IMR-90 (cell line): Measurements from ENCODE around the gene MARCO. TPM values are rescaled to one million over a fixed set of nuclear protein-coding genes. Genes with fewer than 3 reads are reported as not detected.

Experiments
- ATAC-seq: fragments of 200-7000 bp; cut with Tn5 transposase; 2 replicates; pipeline ENCODE4 v1.9.1; 2020; ENCODE audit warnings: low read depth, mild to moderate bottlenecking, moderate library complexity
- BruUV-seq: library from RNA; stranded (reverse); fragments of 400-500 nt; replicated peaks from 2 replicates; lab custom pipeline; 2021; lab: Mats Ljungman, UMichigan
- CTCF ChIA-PET: fragments of 300-600 bp; formaldehyde crosslinking; extraction: SDS; loops from one replicate; lab custom pipeline; 2021; ENCODE audit warnings: antibody characterized with exemption; lab: Yijun Ruan, JAX
- POLR2A ChIA-PET: fragments of 300-600 bp; sonication (Branson Sonifier 250); formaldehyde crosslinking; loops from one replicate; lab custom pipeline; 2022; ENCODE audit warnings: antibody characterized with exemption; ENCODE audit not compliant: unreplicated experiment; lab: Charles Lee
- DNase-seq: peaks from one replicate; pipeline ENCODE4 v3.0.0; 2013
- H2AFZ ChIP-seq: replicated peaks from 2 replicates; pipeline ENCODE3; 2013; ENCODE audit warnings: low read length, mild to moderate bottlenecking; ENCODE audit not compliant: poor library complexity
- H2AK5ac ChIP-seq: 2 replicates; pipeline ENCODE4 v1.6.1; 2013; ENCODE audit warnings: low read depth, low read length, inconsistent platforms
- H2AK9ac ChIP-seq: replicated peaks from 2 replicates; pipeline ENCODE3; 2013; ENCODE audit warnings: mild to moderate bottlenecking, low read depth, low read length, moderate library complexity; ENCODE audit not compliant: poor library complexity
- H2BK120ac ChIP-seq: 2 replicates; pipeline ENCODE4 v1.6.1; 2013; ENCODE audit warnings: low read depth, low read length, inconsistent platforms
- H2BK15ac ChIP-seq: 3 replicates; pipeline ENCODE4 v1.6.1; 2013; ENCODE audit warnings: low read depth, low read length, inconsistent platforms
- H2BK20ac ChIP-seq: 2 replicates; pipeline ENCODE4 v1.6.1; 2013; ENCODE audit warnings: low read depth, mild to moderate bottlenecking, inconsistent platforms, low read length, moderate library complexity
- H2BK5ac ChIP-seq: 2 replicates; pipeline ENCODE4 v1.6.1; 2013; ENCODE audit warnings: mild to moderate bottlenecking, low read depth, low read length, inconsistent platforms; ENCODE audit not compliant: poor library complexity, severe bottlenecking
- H3K14ac ChIP-seq: replicated peaks from 2 replicates; pipeline ENCODE4 v1.6.1; 2013; ENCODE audit warnings: low read depth, low read length, inconsistent platforms
- H3K18ac ChIP-seq: 2 replicates; pipeline ENCODE4 v1.6.1; 2013; ENCODE audit warnings: low read depth, low read length, control low read depth
- H3K23ac ChIP-seq: 2 replicates; pipeline ENCODE4 v1.6.1; 2013; ENCODE audit warnings: low read depth, low read length, inconsistent platforms
- H3K27ac ChIP-seq: 2 replicates; pipeline ENCODE4 v1.5.1; 2013; ENCODE audit warnings: mild to moderate bottlenecking, control low read depth, low read length; ENCODE audit not compliant: insufficient read depth
- H3K27me3 ChIP-seq: 2 replicates; pipeline ENCODE4 v1.6.1; 2013; ENCODE audit warnings: low read length; ENCODE audit not compliant: control insufficient read depth, insufficient read depth
- H3K36me3 ChIP-seq: 2 replicates; pipeline ENCODE4 v1.6.1; 2013; ENCODE audit warnings: low read length, mixed read lengths; ENCODE audit not compliant: control insufficient read depth, insufficient read depth
- H3K4ac ChIP-seq: 2 replicates; pipeline ENCODE4 v1.6.1; 2013; ENCODE audit warnings: low read depth, low read length, inconsistent platforms
- H3K4me1 ChIP-seq: 2 replicates; pipeline ENCODE4 v1.6.1; 2013; ENCODE audit warnings: low read length, mixed read lengths; ENCODE audit not compliant: control insufficient read depth, insufficient read depth
- H3K4me2 ChIP-seq: 2 replicates; pipeline ENCODE4 v1.6.1; 2013; ENCODE audit warnings: low read depth, mild to moderate bottlenecking, control low read depth, low read length, moderate library complexity
- H3K4me3 ChIP-seq: 2 replicates; pipeline ENCODE4 v1.5.1; 2013; ENCODE audit warnings: low read depth, mild to moderate bottlenecking, control low read depth, low read length, moderate library complexity; ENCODE audit not compliant: insufficient read depth
- H3K56ac ChIP-seq: 2 replicates; pipeline ENCODE4 v1.6.1; 2013; ENCODE audit warnings: low read length, inconsistent platforms; ENCODE audit not compliant: insufficient read depth; ENCODE audit errors: extremely low read depth
- H3K79me1 ChIP-seq, 2 experiments: 2 replicates each; pipeline ENCODE4 v1.6.1; 2013; ENCODE audit warnings: low read length in 2 of 2, inconsistent platforms in 1 of 2, low read depth in 1 of 2
- H3K9ac ChIP-seq: 2 replicates; pipeline ENCODE4 v1.6.1; 2013; ENCODE audit warnings: low read depth, low read length, control low read depth
- H3K9me1 ChIP-seq: 2 replicates; pipeline ENCODE4 v1.6.1; 2013; ENCODE audit warnings: low read length, inconsistent platforms; ENCODE audit not compliant: insufficient read depth
- H3K9me3 ChIP-seq: 2 replicates; pipeline ENCODE4 v1.6.1; 2013; ENCODE audit warnings: low read length; ENCODE audit not compliant: control insufficient read depth, insufficient read depth
- H4K20me1 ChIP-seq: 2 replicates; pipeline ENCODE4 v1.6.1; 2013; ENCODE audit warnings: low read length, inconsistent platforms; ENCODE audit not compliant: insufficient read depth
- H4K5ac ChIP-seq: 2 replicates; pipeline ENCODE4 v1.6.1; 2013; ENCODE audit warnings: mild to moderate bottlenecking, low read depth, low read length, control low read depth
- H4K8ac ChIP-seq, 2 experiments: 2 replicates each; pipeline ENCODE4 v1.6.1; 2013; ENCODE audit warnings: low read depth in 2 of 2, low read length in 2 of 2, control low read depth in 1 of 2, inconsistent platforms in 1 of 2
- H4K91ac ChIP-seq: 2 replicates; pipeline ENCODE4 v1.6.1; 2013; ENCODE audit warnings: low read depth, low read length, inconsistent platforms; ENCODE audit not compliant: insufficient read depth
- BHLHE40 ChIP-seq: fragments of 150-350 bp; IDR thresholded peaks from 2 replicates; pipeline ENCODE4 v1.6.1; 2016; ENCODE audit warnings: mild to moderate bottlenecking, low read depth, low read length
- CEBPB ChIP-seq: IDR thresholded peaks from 2 replicates; pipeline ENCODE4 v1.6.1; 2012; ENCODE audit warnings: low read depth, low read length, improper control_type of control experiment
- CHD1 ChIP-seq: IDR thresholded peaks from 2 replicates; pipeline ENCODE4 v1.6.1; 2012; ENCODE audit warnings: low read depth, low read length, improper control_type of control experiment
- CTCF ChIP-seq: conservative IDR thresholded peaks from 2 replicates; pipeline ENCODE4 v1.5.1; 2012; ENCODE audit warnings: mild to moderate bottlenecking, low read depth, low read length, improper control_type of control experiment
- FOS ChIP-seq: fragments of 150-350 bp; IDR thresholded peaks from 2 replicates; pipeline ENCODE4 v1.6.1; 2016; ENCODE audit warnings: low read depth, low read length
- MAFK ChIP-seq: IDR thresholded peaks from 2 replicates; pipeline ENCODE4 v1.6.1; 2012; ENCODE audit warnings: low read depth, low read length, improper control_type of control experiment
- MAZ ChIP-seq: IDR thresholded peaks from 2 replicates; pipeline ENCODE4 v1.6.1; 2012; ENCODE audit warnings: low read depth, mild to moderate bottlenecking, low read length, improper control_type of control experiment, moderate library complexity, borderline replicate concordance
- MXI1 ChIP-seq: IDR thresholded peaks from 2 replicates; pipeline ENCODE4 v1.6.1; 2012; ENCODE audit warnings: low read depth, mild to moderate bottlenecking, low read length, moderate library complexity, borderline replicate concordance
- NFE2L2 ChIP-seq: fragments of 150-350 bp; IDR thresholded peaks from 2 replicates; pipeline ENCODE4 v1.6.1; 2016; ENCODE audit warnings: low read depth, mild to moderate bottlenecking, low read length
- POLR2A ChIP-seq: IDR thresholded peaks from 2 replicates; pipeline ENCODE4 v1.6.1; 2012; ENCODE audit warnings: mild to moderate bottlenecking, low read depth, low read length
- RAD21 ChIP-seq: IDR thresholded peaks from 2 replicates; pipeline ENCODE4 v1.6.1; 2012; ENCODE audit warnings: low read length, improper control_type of control experiment
- RCOR1 ChIP-seq: IDR thresholded peaks from 2 replicates; pipeline ENCODE4 v1.6.1; 2012; ENCODE audit warnings: mild to moderate bottlenecking, low read length, improper control_type of control experiment; ENCODE audit not compliant: insufficient replicate concordance
- RFX5 ChIP-seq: IDR thresholded peaks from 2 replicates; pipeline ENCODE4 v1.8.0; 2012; ENCODE audit warnings: low read depth, mild to moderate bottlenecking, low read length, moderate library complexity
- WGBS, 2 experiments: methylation state at CpG; one replicate each; pipeline versions ENCODE4 v1.1.5 to v1.1.7; 2013; ENCODE audit warnings: missing lambda C conversion rate in 2 of 2; ENCODE audit not compliant: insufficient read length in 1 of 2; ENCODE audit errors: extremely low coverage in 2 of 2; 5-methylcytosine and 5-hydroxymethylcytosine counted together
- dilution Hi-C: fragments of 300-500 bp; cut with HindIII; formaldehyde crosslinking; loops from one replicate; pipeline ENCODE4 v1.14.3; 2018; ENCODE audit warnings: low sequenced_read_pairs; ENCODE audit not compliant: unreplicated experiment
- in situ Hi-C: fragments of 300-500 bp; cut with MboI; formaldehyde crosslinking; loops from 3 replicates; pipeline ENCODE4 v1.14.3; 2019; ENCODE audit warnings: low sequenced_read_pairs, inconsistent platforms, mixed read lengths
- intact Hi-C: fragments of 100-400 bp; cut with micrococcal nuclease; formaldehyde crosslinking; loops from 2 replicates; pipeline ENCODE4 v1.10.0; 2022
- polyA plus RNA-seq, 3 experiments: library from polyadenylated mRNA; depleted of rRNA; stranded (reverse); fragments of >200 nt; gene quantifications; 2 replicates each; pipeline ENCODE4 v1.2.3, GENCODE V29; 2012; ENCODE audit warnings: low replicate concordance in 1 of 3
- total RNA-seq: library from RNA; depleted of rRNA; stranded (reverse); fragments of >200 nt; gene quantifications from 2 replicates; pipeline ENCODE4 v1.2.3, GENCODE V29; 2012
- TF ChIP-seq, protein P1 (sequence below): fragments of 150-350 bp; IDR thresholded peaks from 2 replicates; pipeline ENCODE4 v1.6.1; 2016; ENCODE audit warnings: low read depth, mild to moderate bottlenecking, low read length, moderate library complexity, borderline replicate concordance

MARCO gene
- total and polyA plus RNA-seq, 2 of the 4 experiments (the other 2 are of a cell fraction) = not detected

DNA sequence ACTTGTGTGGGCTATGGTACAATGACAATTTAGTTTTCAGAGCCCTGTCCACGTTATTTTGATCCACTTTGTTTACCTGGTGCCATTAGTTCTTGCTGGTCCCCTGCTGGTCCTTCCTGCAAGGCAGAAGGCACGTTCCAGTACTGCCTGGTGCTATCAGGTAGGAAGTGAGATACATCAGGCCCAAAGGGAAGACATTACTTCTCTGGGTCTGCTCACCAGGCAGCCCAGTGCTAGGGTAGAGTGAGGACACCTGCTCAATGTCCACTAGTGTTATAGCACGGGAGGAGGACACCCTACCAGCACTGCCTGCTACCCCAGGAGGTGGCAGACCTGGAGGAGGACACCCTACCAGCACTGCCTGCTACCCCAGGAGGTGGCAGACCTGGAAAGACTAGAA is 23.7 kb downstream of the MARCO start:
- Histone ChIP-seq H3K18ac (no peak overlapping the region), H2BK120ac (no peak overlapping the region), H4K20me1 (no peaks in the 10 kb centered on the region), H2BK15ac (no peak overlapping the region), H2BK5ac (no peak overlapping the region), H3K23ac (no peak overlapping the region), H3K9me1 (no peaks in the 10 kb centered on the region), H2AK9ac (no peak overlapping the region), H3K4me3 (no peak overlapping the region), H3K14ac (no peak overlapping the region), H3K27ac (no peak overlapping the region), H4K91ac (no peak overlapping the region), H3K9me3 (no peaks in the 10 kb centered on the region), H3K56ac (no peak overlapping the region), H3K36me3 (no peaks in the 10 kb centered on the region), H3K4me1 (no peaks in the 10 kb centered on the region), H2AFZ (no peak overlapping the region), H3K27me3 (no peaks in the 10 kb centered on the region), H3K9ac (no peak overlapping the region), H3K4me2 (no peak overlapping the region), H2AK5ac (no peak overlapping the region), H3K79me1 (no peaks in the 10 kb centered on the region), H3K4ac (no peak overlapping the region), H4K5ac (no peak overlapping the region), H4K8ac (no peak overlapping the region), H2BK20ac (no peak overlapping the region)
- dilution Hi-C loops (no loop called here), in situ Hi-C loops (no loop called here), intact Hi-C loops (no loop called here)
- ATAC-seq (no peak), DNase-seq (no peak)
- no TSS peak for BruUV-seq
- CTCF ChIA-PET = no interaction called here
- POLR2A ChIA-PET = no interaction called here
- TF ChIP-seq CTCF (no peak), NFE2L2 (no peak), BHLHE40 (no peak), RFX5 (no peak), RCOR1 (no peak), MXI1 (no peak), MAFK (no peak), FOS (no peak), RAD21 (no peak), POLR2A (no peak), MAZ (no peak), CHD1 (no peak), CEBPB (no peak)
- TF ChIP-seq, protein P1, sequence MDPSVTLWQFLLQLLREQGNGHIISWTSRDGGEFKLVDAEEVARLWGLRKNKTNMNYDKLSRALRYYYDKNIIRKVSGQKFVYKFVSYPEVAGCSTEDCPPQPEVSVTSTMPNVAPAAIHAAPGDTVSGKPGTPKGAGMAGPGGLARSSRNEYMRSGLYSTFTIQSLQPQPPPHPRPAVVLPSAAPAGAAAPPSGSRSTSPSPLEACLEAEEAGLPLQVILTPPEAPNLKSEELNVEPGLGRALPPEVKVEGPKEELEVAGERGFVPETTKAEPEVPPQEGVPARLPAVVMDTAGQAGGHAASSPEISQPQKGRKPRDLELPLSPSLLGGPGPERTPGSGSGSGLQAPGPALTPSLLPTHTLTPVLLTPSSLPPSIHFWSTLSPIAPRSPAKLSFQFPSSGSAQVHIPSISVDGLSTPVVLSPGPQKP = no peak
- WGBS, 2 experiments = 0% methylated on average over 2 of the region's 3 CpGs; no CpG with 5 or more reads in 1 of the 2 experiments
